H9 (cell line): ENCODE data around the gene HES3. TPM values are rescaled to one million over a fixed set of nuclear protein-coding genes. Genes with fewer than 3 reads are reported as not detected.

Experiments
- DNase-seq: peaks from one replicate; pipeline ENCODE4 v3.0.0-alpha.2; 2017
- H2AFZ ChIP-seq: one replicate; pipeline ENCODE4 v1.6.1; 2013; ENCODE audit warnings: mild to moderate bottlenecking, low read length, control low read depth, moderate library complexity
- H2AK5ac ChIP-seq: 2 replicates; pipeline ENCODE4 v1.6.1; 2013; ENCODE audit warnings: low read length, control low read depth, mixed read lengths; ENCODE audit not compliant: insufficient read length
- H2BK120ac ChIP-seq: one replicate; pipeline ENCODE4 v1.6.1; 2013; ENCODE audit warnings: low read depth, mild to moderate bottlenecking, low read length, control low read depth, inconsistent platforms; ENCODE audit not compliant: poor library complexity, severe bottlenecking
- H2BK12ac ChIP-seq: 2 replicates; pipeline ENCODE4 v1.6.1; 2013; ENCODE audit warnings: low read length, control low read depth, mixed read lengths, low read depth; ENCODE audit not compliant: insufficient read length
- H2BK15ac ChIP-seq: 2 replicates; pipeline ENCODE4 v1.6.1; 2013; ENCODE audit warnings: low read depth, low read length, control low read depth
- H2BK20ac ChIP-seq: one replicate; pipeline ENCODE4 v1.6.1; 2013; ENCODE audit warnings: low read depth, mild to moderate bottlenecking, low read length, control low read depth, inconsistent platforms; ENCODE audit not compliant: poor library complexity, severe bottlenecking
- H2BK5ac ChIP-seq: 2 replicates; pipeline ENCODE4 v1.6.1; 2013; ENCODE audit warnings: low read length, control low read depth, mixed read lengths; ENCODE audit not compliant: insufficient read length
- H3K14ac ChIP-seq: 2 replicates; pipeline ENCODE4 v1.6.1; 2013; ENCODE audit warnings: low read length, control low read depth; ENCODE audit not compliant: insufficient read depth
- H3K18ac ChIP-seq: 2 replicates; pipeline ENCODE4 v1.6.1; 2013; ENCODE audit warnings: low read depth, mild to moderate bottlenecking, mixed read lengths, low read length, control low read depth; ENCODE audit not compliant: insufficient read length
- H3K23ac ChIP-seq: 2 replicates; pipeline ENCODE4 v1.6.1; 2013; ENCODE audit warnings: low read length, control low read depth, mixed read lengths, low read depth; ENCODE audit not compliant: insufficient read length
- H3K23me2 ChIP-seq: 2 replicates; pipeline ENCODE4 v1.6.1; 2013; ENCODE audit warnings: low read depth, mild to moderate bottlenecking, mixed read lengths, low read length, control low read depth; ENCODE audit not compliant: insufficient read length, poor library complexity, severe bottlenecking
- H3K27ac ChIP-seq: 2 replicates; pipeline ENCODE4 v1.5.1; 2013; ENCODE audit warnings: low read length, control low read depth, mixed read lengths, low read depth; ENCODE audit not compliant: insufficient read length
- H3K27me3 ChIP-seq: 2 replicates; pipeline ENCODE4 v1.6.1; 2013; ENCODE audit warnings: low read length, control low read depth, inconsistent platforms; ENCODE audit not compliant: insufficient read depth
- H3K4ac ChIP-seq: 2 replicates; pipeline ENCODE4 v1.6.1; 2013; ENCODE audit warnings: low read depth, mild to moderate bottlenecking, control low read depth, inconsistent platforms, low read length, moderate library complexity
- H3K4me1 ChIP-seq: 2 replicates; pipeline ENCODE4 v1.6.1; 2013; ENCODE audit warnings: low read length, control low read depth, inconsistent platforms; ENCODE audit not compliant: insufficient read depth
- H3K4me2 ChIP-seq: 2 replicates; pipeline ENCODE4 v1.6.1; 2013; ENCODE audit warnings: low read length, control low read depth, mixed read lengths; ENCODE audit not compliant: insufficient read length, insufficient read depth
- H3K56ac ChIP-seq: 2 replicates; pipeline ENCODE4 v1.6.1; 2013; ENCODE audit warnings: low read depth, mild to moderate bottlenecking, mixed read lengths, low read length, control low read depth; ENCODE audit not compliant: insufficient read length
- H3K79me1 ChIP-seq: 2 replicates; pipeline ENCODE4 v1.6.1; 2013; ENCODE audit warnings: low read depth, mild to moderate bottlenecking, moderate library complexity, low read length, control low read depth, inconsistent platforms; ENCODE audit not compliant: insufficient read depth, poor library complexity, severe bottlenecking
- H3K79me2 ChIP-seq: 2 replicates; pipeline ENCODE4 v1.6.1; 2013; ENCODE audit warnings: low read length, control low read depth, inconsistent platforms; ENCODE audit not compliant: insufficient read depth
- H3K9ac ChIP-seq: 2 replicates; pipeline ENCODE4 v1.6.1; 2013; ENCODE audit warnings: low read length, control low read depth, mixed read lengths; ENCODE audit not compliant: insufficient read length; ENCODE audit errors: extremely low read depth
- H3K9me3 ChIP-seq: one replicate; pipeline ENCODE4 v1.6.1; 2013; ENCODE audit warnings: low read depth, low read length, inconsistent platforms; ENCODE audit not compliant: control insufficient read depth
- H3T11ph ChIP-seq: one replicate; pipeline ENCODE4 v1.6.1; 2013; ENCODE audit warnings: mild to moderate bottlenecking, low read length, control low read depth, inconsistent platforms
- H4K20me1 ChIP-seq: one replicate; pipeline ENCODE4 v1.6.1; 2013; ENCODE audit not compliant: control insufficient read depth, insufficient read length, insufficient read depth
- H4K5ac ChIP-seq: 2 replicates; pipeline ENCODE4 v1.6.1; 2013; ENCODE audit warnings: low read depth, mild to moderate bottlenecking, mixed read lengths, low read length, control low read depth; ENCODE audit not compliant: insufficient read length
- H4K8ac ChIP-seq: replicated peaks from 2 replicates; pipeline ENCODE4 v1.6.1; 2013; ENCODE audit warnings: low read length, control low read depth, mixed read lengths, low read depth; ENCODE audit not compliant: insufficient read length
- H4K91ac ChIP-seq: 2 replicates; pipeline ENCODE4 v1.6.1; 2013; ENCODE audit warnings: low read depth, mild to moderate bottlenecking, moderate library complexity, mixed read lengths, low read length, control low read depth; ENCODE audit not compliant: insufficient read length
- H3K27ac Mint-ChIP-seq, 3 experiments: 2 replicates in 2 of 3; 3 replicates in 1 of 3; pipeline ENCODE4 v1.8.0; 2020 to 2021; ENCODE audit warnings: mixed read lengths in 3 of 3, mild to moderate bottlenecking in 1 of 3, moderate library complexity in 1 of 3
- H3K27me3 Mint-ChIP-seq: 2 replicates; pipeline ENCODE4 v1.8.0; 2021; ENCODE audit warnings: low read depth, mild to moderate bottlenecking, moderate library complexity, mixed read lengths
- H3K36me3 Mint-ChIP-seq, 3 experiments: 2 replicates in 2 of 3; 3 replicates in 1 of 3; pipeline ENCODE4 v1.8.0; 2020 to 2021; ENCODE audit warnings: low read depth in 3 of 3, mixed read lengths in 3 of 3; ENCODE audit not compliant: insufficient read depth in 1 of 3
- H3K4me1 Mint-ChIP-seq, 2 experiments: 2 replicates each; pipeline ENCODE4 v1.8.0; 2020; ENCODE audit warnings: mixed read lengths in 2 of 2
- H3K4me3 Mint-ChIP-seq, 2 experiments: 2 replicates in 1 of 2; 3 replicates in 1 of 2; pipeline ENCODE4 v1.8.0; 2020 to 2021; ENCODE audit warnings: mild to moderate bottlenecking in 2 of 2, mixed read lengths in 2 of 2, moderate library complexity in 1 of 2
- H3K9me3 Mint-ChIP-seq, 2 experiments: 2 replicates in 1 of 2; 3 replicates in 1 of 2; pipeline ENCODE4 v1.8.0; 2020; ENCODE audit warnings: mild to moderate bottlenecking in 2 of 2, mixed read lengths in 2 of 2, moderate library complexity in 1 of 2
- WGBS: extraction: QIAGEN DNeasy Blood & Tissue Kit; methylation state at CpG from one replicate; pipeline ENCODE4 v1.1.7; 2013; ENCODE audit warnings: missing lambda C conversion rate, low lambda C conversion rate, mixed read lengths; ENCODE audit not compliant: insufficient read length; ENCODE audit errors: extremely low coverage; 5-methylcytosine and 5-hydroxymethylcytosine counted together
- total RNA-seq: library from RNA; stranded (reverse); gene quantifications from 2 replicates; pipeline ENCODE4 v1.2.1, GENCODE V29; 2021
- TF ChIP-seq, protein P1 (sequence below): fragments of 200-600 bp; sonication (generic); conservative IDR thresholded peaks from 3 replicates; pipeline ENCODE4 v1.8.0; 2021; ENCODE audit warnings: antibody characterized with exemption, mild to moderate bottlenecking

Gene HES3
- total RNA-seq, 1 experiment from 2014 or later: 89.9 TPM

- Histone ChIP-seq H3K79me2 (no peaks in the 10 kb centered on the region), H2AK5ac (no peak overlapping the region), H3K27me3 (no peaks in the 10 kb centered on the region), H2BK15ac (no peak overlapping the region), H3K9ac (no peak overlapping the region), H2BK20ac (no peak overlapping the region), H2BK5ac (no peak overlapping the region), H3K23me2 (no peaks in the 10 kb centered on the region), H2AFZ (no peak overlapping the region), H3K4me2 (no peak overlapping the region), H4K20me1 (no peaks in the 10 kb centered on the region), H3K27ac (no peak overlapping the region), H3K14ac (peak overlapping the region; percentile 48; the same call in 1 of the 2 replicates), H3K18ac (peak overlapping the region; percentile 22), H4K8ac (no peak overlapping the region), H3K9me3 (no peaks in the 10 kb centered on the region), H3K56ac (no peak overlapping the region), H3K4me1 (0 out of 2 replicates have a peak, but pooled peaks cover 4% of the 10 kb centered on the region), H3T11ph (no peak overlapping the region), H3K23ac (no peak overlapping the region), H3K79me1 (no peaks in the 10 kb centered on the region), H2BK120ac (no peak overlapping the region), H4K5ac (no peak overlapping the region), H4K91ac (no peak overlapping the region), H3K4ac (no peak overlapping the region), H2BK12ac (no peak overlapping the region)
- TF ChIP-seq, protein P1, sequence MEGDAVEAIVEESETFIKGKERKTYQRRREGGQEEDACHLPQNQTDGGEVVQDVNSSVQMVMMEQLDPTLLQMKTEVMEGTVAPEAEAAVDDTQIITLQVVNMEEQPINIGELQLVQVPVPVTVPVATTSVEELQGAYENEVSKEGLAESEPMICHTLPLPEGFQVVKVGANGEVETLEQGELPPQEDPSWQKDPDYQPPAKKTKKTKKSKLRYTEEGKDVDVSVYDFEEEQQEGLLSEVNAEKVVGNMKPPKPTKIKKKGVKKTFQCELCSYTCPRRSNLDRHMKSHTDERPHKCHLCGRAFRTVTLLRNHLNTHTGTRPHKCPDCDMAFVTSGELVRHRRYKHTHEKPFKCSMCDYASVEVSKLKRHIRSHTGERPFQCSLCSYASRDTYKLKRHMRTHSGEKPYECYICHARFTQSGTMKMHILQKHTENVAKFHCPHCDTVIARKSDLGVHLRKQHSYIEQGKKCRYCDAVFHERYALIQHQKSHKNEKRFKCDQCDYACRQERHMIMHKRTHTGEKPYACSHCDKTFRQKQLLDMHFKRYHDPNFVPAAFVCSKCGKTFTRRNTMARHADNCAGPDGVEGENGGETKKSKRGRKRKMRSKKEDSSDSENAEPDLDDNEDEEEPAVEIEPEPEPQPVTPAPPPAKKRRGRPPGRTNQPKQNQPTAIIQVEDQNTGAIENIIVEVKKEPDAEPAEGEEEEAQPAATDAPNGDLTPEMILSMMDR: no peak
- Mint-ChIP-seq H3K9me3 (no peaks in the 10 kb centered on the region), H3K27ac (peak overlapping the region; percentile 75 to 88 (median 84); a peak in 4 of 7 replicates), H3K4me1 (peaks cover 25 to 46% of the 10 kb centered on the region in 2 experiments), H3K36me3 (peaks cover 0 to 5% (median 3%) of the 10 kb centered on the region in 3 experiments; a peak in 3 of 7 replicates), H3K4me3 (peak overlapping the region in 1 of 2 experiments; percentile 21; a peak in 1 of 5 replicates), H3K27me3 (no peaks in the 10 kb centered on the region; the same call in 1 of the 2 replicates)
- no CpG with 5 or more reads among the region's 19 CpGs for whole genome bisulfite sequencing
- DNase-seq: peak; percentile 76
These were observed 29.5 kb downstream of the HES3 start for GRCh38 chr1:6273380-6273891.
